K562 (cell line): ENCODE data around the gene RPL29. TPM values are rescaled to one million over a fixed set of nuclear protein-coding genes. Genes with fewer than 3 reads are reported as not detected.

Source experiments
- ATAC-seq: fragments of 200-7000 bp; cut with Tn5 transposase; 3 replicates; pipeline ENCODE4 v1.9.1; 2020; ENCODE audit warnings: moderate library complexity
- BruUV-seq: library from RNA; stranded (reverse); fragments of 400-500 nt; replicated peaks from 2 replicates; lab custom pipeline; 2021; lab: Mats Ljungman, UMichigan
- CTCF ChIA-PET: fragments of 300-600 bp; formaldehyde crosslinking; extraction: SDS; loops from one replicate; lab custom pipeline; 2021; ENCODE audit warnings: low intra/inter-chr PET ratio; lab: Yijun Ruan, JAX
- POLR2A ChIA-PET: fragments of 300-600, 350-650 bp; sonication (Branson Sonifier 250); formaldehyde crosslinking; extraction: SDS; loops from one replicate; lab custom pipeline; 2021; ENCODE audit warnings: antibody characterized with exemption, inconsistent platforms; lab: Yijun Ruan, JAX
- DNase-seq, 4 experiments: peaks; one replicate each; pipeline versions ENCODE4 v3.0.0 to v3.0.0-alpha.2; 2011 to 2018; ENCODE audit warnings: low spot score in 3 of 4, mixed read lengths in 3 of 4; ENCODE audit errors: extremely low read depth in 1 of 4
- FAIRE-seq: peaks from 2 replicates; lab custom pipeline; 2011; peaks lifted over from hg19 to GRCh38; lab: Jason Lieb, UNC
- H2AFZ ChIP-seq: 2 replicates; pipeline ENCODE4 v1.6.0; 2011; ENCODE audit warnings: low read depth, low read length, control low read depth, inconsistent platforms
- H3K27ac ChIP-seq: fragments of 200-600 bp; 3 replicates; pipeline ENCODE4 v1.8.0; 2011; ENCODE audit warnings: low read depth, mild to moderate bottlenecking, control low read depth, inconsistent platforms, low read length, moderate library complexity, mixed read lengths; ENCODE audit errors: extremely low read depth
- H3K27me3 ChIP-seq, 2 experiments: fragments of 300-600 bp in 1 of 2; 2 replicates in 1 of 2; 3 replicates in 1 of 2; pipeline versions ENCODE4 v1.6.0 to v1.8.0; 2011; ENCODE audit warnings: inconsistent platforms in 2 of 2, low read length in 2 of 2, mild to moderate bottlenecking in 1 of 2, mixed read lengths in 1 of 2, moderate library complexity in 1 of 2; ENCODE audit not compliant: control insufficient read depth in 2 of 2, insufficient read depth in 2 of 2
- H3K36me3 ChIP-seq: fragments of 300-600 bp; 3 replicates; pipeline ENCODE4 v1.8.0; 2011; ENCODE audit warnings: mild to moderate bottlenecking, low read length, inconsistent platforms; ENCODE audit not compliant: control insufficient read depth, insufficient read depth
- H3K4me1 ChIP-seq, 2 experiments: fragments of 200-600 bp in 1 of 2; replicated peaks in 1 of 2; 2 replicates in 1 of 2; 3 replicates in 1 of 2; pipeline versions ENCODE4 v1.5.1 to v1.8.0; 2011; ENCODE audit warnings: inconsistent platforms in 2 of 2, low read length in 2 of 2, mild to moderate bottlenecking in 1 of 2, mixed read lengths in 1 of 2, moderate library complexity in 1 of 2; ENCODE audit not compliant: control insufficient read depth in 2 of 2, insufficient read depth in 2 of 2
- H3K4me2 ChIP-seq: 2 replicates; pipeline ENCODE4 v1.6.1; 2011; ENCODE audit warnings: low read length, control low read depth, inconsistent platforms, mixed read lengths; ENCODE audit not compliant: insufficient read depth
- H3K4me3 ChIP-seq: fragments of 200-600 bp; sonication (generic), shearing (Covaris generic); 2 replicates; pipeline ENCODE4 v1.5.1; 2016; ENCODE audit warnings: control low read depth, inconsistent platforms
- H3K79me2 ChIP-seq: fragments of 200-600 bp; 3 replicates; pipeline ENCODE4 v1.8.0; 2011; ENCODE audit warnings: low read length, inconsistent platforms; ENCODE audit not compliant: control insufficient read depth, insufficient read depth
- H3K9ac ChIP-seq, 2 experiments: 2 replicates each; pipeline versions ENCODE4 v1.6.0 to v1.6.1; 2011; ENCODE audit warnings: low read depth in 2 of 2, low read length in 2 of 2, control low read depth in 1 of 2, inconsistent platforms in 1 of 2, mild to moderate bottlenecking in 1 of 2, mixed read lengths in 1 of 2; ENCODE audit not compliant: insufficient read depth in 1 of 2
- H3K9me1 ChIP-seq: one replicate; pipeline ENCODE4 v1.6.0; 2011; ENCODE audit warnings: inconsistent platforms, mild to moderate bottlenecking, low read length, moderate library complexity; ENCODE audit not compliant: control insufficient read depth, insufficient read depth
- H3K9me3 ChIP-seq: replicated peaks from 2 replicates; pipeline ENCODE4 v1.5.1; 2011; ENCODE audit warnings: low read depth, low read length, inconsistent platforms; ENCODE audit not compliant: control insufficient read depth, insufficient read depth
- H4K20me1 ChIP-seq: replicated peaks from 2 replicates; pipeline ENCODE4 v1.6.1; 2011; ENCODE audit warnings: low read length, inconsistent platforms, mixed read lengths; ENCODE audit not compliant: control insufficient read depth, insufficient read depth
- BACH1 ChIP-seq: fragments of 200-800 bp; sonication (Bioruptor generic); IDR thresholded peaks from 2 replicates; pipeline ENCODE4 v1.6.1; 2016; ENCODE audit warnings: missing genetic modification characterization, missing compliant biosample characterization
- BHLHE40 ChIP-seq: IDR thresholded peaks from 2 replicates; pipeline ENCODE4 v1.6.1; 2011; ENCODE audit warnings: low read length, improper control_type of control experiment
- CBX8 ChIP-seq: fragments of 200-600 bp; sonication (generic); IDR thresholded peaks from 2 replicates; pipeline ENCODE4 v1.6.1; 2012; ENCODE audit warnings: borderline replicate concordance, mixed run types, low read depth, mild to moderate bottlenecking, moderate library complexity, mixed read lengths, low read length, control low read depth, inconsistent platforms; ENCODE audit not compliant: poor library complexity, severe bottlenecking; ENCODE audit errors: extremely low read depth
- CEBPG ChIP-seq, 3 experiments: fragments of 200-800 bp in 1 of 3; sonication (Bioruptor generic) in 1 of 3; sonication (generic) in 1 of 3; formaldehyde crosslinking in 1 of 3; IDR thresholded peaks in 2 of 3; conservative IDR thresholded peaks in 1 of 3; 2 replicates each; pipeline versions ENCODE4 v1.6.1 to v1.8.0; 2016 to 2022; ENCODE audit warnings: missing compliant biosample characterization in 2 of 3, missing genetic modification characterization in 2 of 3, mild to moderate bottlenecking in 1 of 3, missing genetic modification reagents in 1 of 3
- DPF2 ChIP-seq: fragments of 450-650 bp; IDR thresholded peaks from 2 replicates; pipeline ENCODE4 v1.6.1; 2016
- KLF16 ChIP-seq: IDR thresholded peaks from 2 replicates; pipeline ENCODE4 v1.6.1; 2016; ENCODE audit warnings: antibody characterized with exemption
- MAZ ChIP-seq, 2 experiments: fragments of 450-650 bp in 1 of 2; sonication (generic) in 1 of 2; formaldehyde crosslinking; IDR thresholded peaks in 1 of 2; conservative IDR thresholded peaks in 1 of 2; 2 replicates each; pipeline versions ENCODE4 v1.4.0 to v1.5.0; 2020; ENCODE audit warnings: mild to moderate bottlenecking in 1 of 2, missing genetic modification reagents in 1 of 2
- NFRKB ChIP-seq: fragments of 450-650 bp; IDR thresholded peaks from 2 replicates; pipeline ENCODE4 v1.6.1; 2016; ENCODE audit warnings: low read depth
- SP1 ChIP-seq: sonication (generic); formaldehyde crosslinking; IDR thresholded peaks from 2 replicates; pipeline ENCODE4 v1.8.1; 2022; ENCODE audit warnings: mild to moderate bottlenecking, missing genetic modification reagents
- TCF3 ChIP-seq: sonication (generic); formaldehyde crosslinking; IDR thresholded peaks from 2 replicates; pipeline ENCODE4 v1.4.0; 2020; ENCODE audit warnings: mild to moderate bottlenecking, missing genetic modification reagents
- TEAD2 ChIP-seq: fragments of 450-650 bp; IDR thresholded peaks from 2 replicates; pipeline ENCODE4 v1.6.1; 2016; ENCODE audit warnings: missing genetic modification characterization, control low read depth, missing compliant biosample characterization
- ZNF134 ChIP-seq: fragments of 250-450 bp; sonication (Bioruptor Pico); conservative IDR thresholded peaks from 2 replicates; pipeline ENCODE4 v1.4.0; 2020
- ZNF23 ChIP-seq: fragments of 250-450 bp; sonication (Bioruptor Pico); IDR thresholded peaks from 2 replicates; pipeline ENCODE4 v1.4.0; 2020; ENCODE audit warnings: mild to moderate bottlenecking
- WGBS: fragments of 100-300 bp; shearing (Covaris generic); methylation state at CpG from one replicate; pipeline ENCODE4 v1.1.6; 2016; ENCODE audit warnings: low coverage, mixed read lengths; ENCODE audit not compliant: insufficient coverage; ENCODE audit errors: missing lambda C conversion rate; 5-methylcytosine and 5-hydroxymethylcytosine counted together
- in situ Hi-C: fragments of 300-500 bp; cut with MboI; formaldehyde crosslinking; loops from 4 replicates; pipeline ENCODE4 v1.15.0; 2018; ENCODE audit warnings: inconsistent platforms, mixed read lengths
- intact Hi-C: fragments of 100-400 bp; cut with micrococcal nuclease; formaldehyde crosslinking; loops from 2 replicates; pipeline ENCODE4 v1.14.2; 2022
- polyA plus RNA-seq, 8 experiments: library from polyadenylated mRNA; depleted of rRNA in 4 of 8; stranded (reverse) in 5 of 8; unstranded in 3 of 8; fragments of >200 nt; fragmentation: Nextera tagmentation in 2 of 8; fragmentation: Illumina TruSeq in 1 of 8; extraction: Ambion mirVana in 2 of 8; extraction: Trizol in 1 of 8; gene quantifications; 2 replicates each; pipeline versions ENCODE4 v1.2.1 to v1.2.3, GENCODE V29; 2011 to 2014; ENCODE audit warnings: inconsistent platforms in 1 of 8, missing spikeins in 1 of 8
- total RNA-seq, 7 experiments: library from RNA; depleted of rRNA in 6 of 7; stranded (reverse); fragments of >200 nt in 6 of 7; fragmentation: Illumina TruSeq in 2 of 7; extraction: Trizol in 2 of 7; gene quantifications; 2 replicates each; pipeline versions ENCODE4 v1.2.1 to v1.2.3, GENCODE V29; 2011 to 2021; ENCODE audit warnings: low replicate concordance in 1 of 7
- TF ChIP-seq, protein P1 (sequence below): IDR thresholded peaks from 3 replicates; pipeline ENCODE4 v1.6.1; 2011; ENCODE audit warnings: borderline replicate concordance, mild to moderate bottlenecking; ENCODE audit not compliant: insufficient read length, insufficient read depth
- TF ChIP-seq, protein P2 (sequence below): fragments of 250-450 bp; sonication (Bioruptor Pico); IDR thresholded peaks from 2 replicates; pipeline ENCODE4 v1.5.0; 2021; ENCODE audit warnings: mild to moderate bottlenecking, borderline replicate concordance
- TF ChIP-seq, protein P3 (sequence below), 2 experiments: fragments of 200-800 bp in 1 of 2; sonication (Bioruptor generic) in 1 of 2; sonication (generic) in 1 of 2; formaldehyde crosslinking in 1 of 2; IDR thresholded peaks in 1 of 2; conservative IDR thresholded peaks in 1 of 2; 2 replicates each; pipeline versions ENCODE4 v1.5.0 to v1.6.1; 2016 to 2020; ENCODE audit warnings: missing compliant biosample characterization in 1 of 2, missing genetic modification characterization in 1 of 2, missing genetic modification reagents in 1 of 2

Gene RPL29
- total and polyA plus RNA-seq, 9 of the 15 experiments (the other 6 are each of a cell fraction or from before 2014, with no cell fraction given): 568 to 1,475 (median 1,104) TPM

DNA sequence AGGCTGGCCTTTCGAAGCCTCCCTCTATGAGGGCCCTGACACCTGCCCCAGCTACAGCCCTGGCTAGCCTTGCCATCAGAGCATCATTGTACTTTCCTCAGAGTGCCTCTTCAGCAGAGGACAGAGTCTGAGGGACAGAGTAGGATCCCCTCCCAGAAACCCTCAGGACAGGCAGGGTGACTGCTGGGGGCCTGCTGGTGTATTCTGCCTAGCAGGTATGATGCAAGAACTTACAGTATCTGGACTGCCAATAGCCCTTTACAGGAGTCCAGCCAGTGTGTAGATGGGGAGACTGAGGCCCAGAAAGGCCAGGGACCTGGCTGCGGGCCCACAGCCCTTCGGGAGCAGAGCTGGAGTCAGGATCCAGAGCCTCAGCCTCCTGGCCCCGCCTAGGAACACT, 41.6 kb upstream of the RPL29 start:
- no peak overlapping the region for H2AFZ ChIP-seq
- no peaks in the 10 kb centered on the region for H3K79me2 ChIP-seq
- 38% methylated on average over 4 of the region's 4 CpGs for WGBS
- H3K4me1 ChIP-seq: peaks cover 0 to 15% of the 10 kb centered on the region in 2 experiments; a peak in 2 of 5 replicates
- ATAC-seq (peak; percentile 40), FAIRE-seq (no peak), DNase-seq (no peak)
- no peaks in the 10 kb centered on the region for H3K9me1 ChIP-seq
- no peaks in the 10 kb centered on the region for H3K9me3 ChIP-seq
- CTCF ChIA-PET: no interaction called here
- H3K27me3 ChIP-seq: peaks cover 0 to 22% of the 10 kb centered on the region in 2 experiments; a peak in 2 of 5 replicates
- POLR2A ChIA-PET: interaction anchor here (1.5 to 1.7 kb wide), 2 partner anchors 10 to 16 kb away, joined by 4 to 5 read pairs; no protein-coding TSS in a partner anchor
- peak overlapping the region in 1 of 2 experiments; percentile 64; a peak in 1 of 4 replicates for H3K9ac ChIP-seq
- H3K4me3 ChIP-seq: no peak overlapping the region
- no peak overlapping the region for H3K27ac ChIP-seq
- H4K20me1 ChIP-seq: no peaks in the 10 kb centered on the region; the same call in 1 of the 2 replicates
- no peak overlapping the region for H3K4me2 ChIP-seq
- no peaks in the 10 kb centered on the region for H3K36me3 ChIP-seq
- in situ Hi-C loops (no loop called here), intact Hi-C loops (no loop called here)
- no TSS peak for BruUV-seq
- TF ChIP-seq CBX8 (no peak), ZNF23 (no peak), CEBPG (CRISPR knock-in tag; IDR thresholded peaks at IDR 0.05) (peak; percentile 38; the same call in 1 of the 2 replicates), CEBPG (tag; conservative IDR thresholded peaks at IDR 0.05 in 1 of 2, IDR thresholded peaks at IDR 0.05 in 1 of 2) (no peak), BHLHE40 (no peak), SP1 (CRISPR knock-in tag) (no peak), MAZ (CRISPR knock-in tag; conservative IDR thresholded peaks at IDR 0.05 in 1 of 2, IDR thresholded peaks at IDR 0.05 in 1 of 2) (no peak), ZNF134 (CRISPR knock-in tag) (no peak), KLF16 (no peak), DPF2 (no peak), NFRKB (no peak), BACH1 (tag) (no peak), TCF3 (no peak), TEAD2 (tag) (no peak)
- TF ChIP-seq, protein P1, sequence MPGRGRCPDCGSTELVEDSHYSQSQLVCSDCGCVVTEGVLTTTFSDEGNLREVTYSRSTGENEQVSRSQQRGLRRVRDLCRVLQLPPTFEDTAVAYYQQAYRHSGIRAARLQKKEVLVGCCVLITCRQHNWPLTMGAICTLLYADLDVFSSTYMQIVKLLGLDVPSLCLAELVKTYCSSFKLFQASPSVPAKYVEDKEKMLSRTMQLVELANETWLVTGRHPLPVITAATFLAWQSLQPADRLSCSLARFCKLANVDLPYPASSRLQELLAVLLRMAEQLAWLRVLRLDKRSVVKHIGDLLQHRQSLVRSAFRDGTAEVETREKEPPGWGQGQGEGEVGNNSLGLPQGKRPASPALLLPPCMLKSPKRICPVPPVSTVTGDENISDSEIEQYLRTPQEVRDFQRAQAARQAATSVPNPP: no peak
- TF ChIP-seq, protein P2, sequence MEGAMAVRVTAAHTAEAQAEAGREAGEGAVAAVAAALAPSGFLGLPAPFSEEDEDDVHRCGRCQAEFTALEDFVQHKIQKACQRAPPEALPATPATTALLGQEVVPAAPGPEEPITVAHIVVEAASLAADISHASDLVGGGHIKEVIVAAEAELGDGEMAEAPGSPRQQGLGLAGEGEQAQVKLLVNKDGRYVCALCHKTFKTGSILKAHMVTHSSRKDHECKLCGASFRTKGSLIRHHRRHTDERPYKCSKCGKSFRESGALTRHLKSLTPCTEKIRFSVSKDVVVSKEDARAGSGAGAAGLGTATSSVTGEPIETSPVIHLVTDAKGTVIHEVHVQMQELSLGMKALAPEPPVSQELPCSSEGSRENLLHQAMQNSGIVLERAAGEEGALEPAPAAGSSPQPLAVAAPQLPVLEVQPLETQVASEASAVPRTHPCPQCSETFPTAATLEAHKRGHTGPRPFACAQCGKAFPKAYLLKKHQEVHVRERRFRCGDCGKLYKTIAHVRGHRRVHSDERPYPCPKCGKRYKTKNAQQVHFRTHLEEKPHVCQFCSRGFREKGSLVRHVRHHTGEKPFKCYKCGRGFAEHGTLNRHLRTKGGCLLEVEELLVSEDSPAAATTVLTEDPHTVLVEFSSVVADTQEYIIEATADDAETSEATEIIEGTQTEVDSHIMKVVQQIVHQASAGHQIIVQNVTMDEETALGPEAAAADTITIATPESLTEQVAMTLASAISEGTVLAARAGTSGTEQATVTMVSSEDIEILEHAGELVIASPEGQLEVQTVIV (CRISPR knock-in tag): no peak
- TF ChIP-seq, protein P3, sequence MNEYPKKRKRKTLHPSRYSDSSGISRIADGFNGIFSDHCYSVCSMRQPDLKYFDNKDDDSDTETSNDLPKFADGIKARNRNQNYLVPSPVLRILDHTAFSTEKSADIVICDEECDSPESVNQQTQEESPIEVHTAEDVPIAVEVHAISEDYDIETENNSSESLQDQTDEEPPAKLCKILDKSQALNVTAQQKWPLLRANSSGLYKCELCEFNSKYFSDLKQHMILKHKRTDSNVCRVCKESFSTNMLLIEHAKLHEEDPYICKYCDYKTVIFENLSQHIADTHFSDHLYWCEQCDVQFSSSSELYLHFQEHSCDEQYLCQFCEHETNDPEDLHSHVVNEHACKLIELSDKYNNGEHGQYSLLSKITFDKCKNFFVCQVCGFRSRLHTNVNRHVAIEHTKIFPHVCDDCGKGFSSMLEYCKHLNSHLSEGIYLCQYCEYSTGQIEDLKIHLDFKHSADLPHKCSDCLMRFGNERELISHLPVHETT (CRISPR knock-in tag; conservative IDR thresholded peaks at IDR 0.05 in 1 of 2, IDR thresholded peaks at IDR 0.05 in 1 of 2): no peak
